Measurements from ENCODE around the gene PLEKHH1.

GRCh38 chr14:67512463-67513310 lies 20.4 kb upstream of the PLEKHH1 start:
- TF ChIP-seq MAX (IDR thresholded peaks at IDR 0.05) (no peak), TAF1 (conservative IDR thresholded peaks at IDR 0.05) (no peak), CTCF (IDR thresholded peaks at IDR 0.05; ENCODE audit: low read depth, low read length, missing input control) (no peak), SP1 (IDR thresholded peaks at IDR 0.05) (no peak), RAD21 (IDR thresholded peaks at IDR 0.05) (no peak), EGR1 (IDR thresholded peaks at IDR 0.05; ENCODE audit: low read depth in 2 of 2) (no peak), REST (IDR thresholded peaks at IDR 0.05) (no peak), FOXA1 (IDR thresholded peaks at IDR 0.05) (no peak), RXRA (IDR thresholded peaks at IDR 0.05) (no peak), ZBTB33 (IDR thresholded peaks at IDR 0.05) (no peak), GABPA (IDR thresholded peaks at IDR 0.05 in 1 of 2, conservative IDR thresholded peaks at IDR 0.05 in 1 of 2) (no peak)

Data from liver (tissue), 3 donors.